Retinal pigment epithelial cell (primary cell): ENCODE results near the gene ETDC.

Source experiments
- DNase-seq: peaks from one replicate; pipeline ENCODE4 v3.0.0-alpha.2; 2010; ENCODE audit warnings: low read depth
- H3K4me3 ChIP-seq: 2 replicates; pipeline ENCODE4 v1.5.1; 2011; ENCODE audit warnings: mild to moderate bottlenecking, low read length, control low read depth, moderate library complexity
- TF ChIP-seq, protein P1 (sequence below): conservative IDR thresholded peaks from 2 replicates; pipeline ENCODE4 v1.5.1; 2011; ENCODE audit warnings: low read depth, low read length, control low read depth, inconsistent platforms

ETDC gene

GRCh38 chrX:135347381-135348016 is 38.2 kb downstream of the ETDC start:
- TF ChIP-seq, protein P1, sequence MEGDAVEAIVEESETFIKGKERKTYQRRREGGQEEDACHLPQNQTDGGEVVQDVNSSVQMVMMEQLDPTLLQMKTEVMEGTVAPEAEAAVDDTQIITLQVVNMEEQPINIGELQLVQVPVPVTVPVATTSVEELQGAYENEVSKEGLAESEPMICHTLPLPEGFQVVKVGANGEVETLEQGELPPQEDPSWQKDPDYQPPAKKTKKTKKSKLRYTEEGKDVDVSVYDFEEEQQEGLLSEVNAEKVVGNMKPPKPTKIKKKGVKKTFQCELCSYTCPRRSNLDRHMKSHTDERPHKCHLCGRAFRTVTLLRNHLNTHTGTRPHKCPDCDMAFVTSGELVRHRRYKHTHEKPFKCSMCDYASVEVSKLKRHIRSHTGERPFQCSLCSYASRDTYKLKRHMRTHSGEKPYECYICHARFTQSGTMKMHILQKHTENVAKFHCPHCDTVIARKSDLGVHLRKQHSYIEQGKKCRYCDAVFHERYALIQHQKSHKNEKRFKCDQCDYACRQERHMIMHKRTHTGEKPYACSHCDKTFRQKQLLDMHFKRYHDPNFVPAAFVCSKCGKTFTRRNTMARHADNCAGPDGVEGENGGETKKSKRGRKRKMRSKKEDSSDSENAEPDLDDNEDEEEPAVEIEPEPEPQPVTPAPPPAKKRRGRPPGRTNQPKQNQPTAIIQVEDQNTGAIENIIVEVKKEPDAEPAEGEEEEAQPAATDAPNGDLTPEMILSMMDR = no peak
- no peak overlapping the region for H3K4me3 ChIP-seq
- DNase-seq = no peak

DNA sequence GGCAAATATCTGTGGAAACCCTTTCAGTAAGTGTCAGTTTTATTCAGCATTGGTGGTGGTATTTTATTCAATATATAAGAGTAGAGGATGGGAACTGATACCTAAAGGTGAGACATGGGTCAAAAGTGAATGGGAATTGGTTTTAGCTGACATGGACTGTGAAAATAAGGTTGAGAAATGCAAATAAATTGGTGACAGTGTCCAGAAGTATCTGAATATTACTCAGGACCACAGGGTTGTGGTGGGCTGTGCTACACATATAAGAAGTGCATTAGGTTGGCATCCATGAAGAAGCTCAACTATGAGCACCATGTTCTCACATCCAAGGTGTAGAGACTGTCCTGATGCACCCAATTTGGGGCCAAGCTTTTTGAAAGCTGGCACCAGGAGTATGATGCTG is 45.0 kb downstream of the ETDC start:
- H3K4me3 ChIP-seq = no peak overlapping the region
- TF ChIP-seq, protein P1 = no peak
- DNase-seq = no peak
